Stomach (tissue), 9 donors: ENCODE measurements around the gene TTF2. TPM values are rescaled to one million over a fixed set of nuclear protein-coding genes. Genes with fewer than 3 reads are reported as not detected.
"Not testable (repeated sequence)": the region's sequence is repeated elsewhere in the genome, so short reads cannot be mapped to it uniquely, and the experiment has no call there.

Experiments used
- DNase-seq, 2 donors: peaks; one replicate each; pipeline versions ENCODE4 v3.0.0 to v3.0.0-alpha.2; 2013 to 2019
- H3K27ac ChIP-seq, 5 donors: fragments of 200-600 bp in 4 of 5; sonication (generic) in 4 of 5; one replicate each; pipeline ENCODE4 v1.5.1; 2013 to 2019; ENCODE audit warnings: mild to moderate bottlenecking in 1 of 5, moderate library complexity in 1 of 5
- H3K27me3 ChIP-seq, 3 donors: fragments of 200-600 bp; sonication (generic); one replicate each; pipeline ENCODE4 v1.5.1; 2017 to 2019; ENCODE audit warnings: mixed run types in 1 of 3
- H3K36me3 ChIP-seq, 4 donors: fragments of 200-600 bp; sonication (generic); 1 replicate in 3 of 4; 2 replicates in 1 of 4; pipeline ENCODE4 v1.5.1; 2016 to 2019
- H3K4me1 ChIP-seq, 4 donors: fragments of 200-600 bp; sonication (generic); one replicate each; pipeline ENCODE4 v1.5.1; 2016 to 2019
- H3K4me3 ChIP-seq, 4 donors: fragments of 200-600 bp; sonication (generic) in 3 of 4; one replicate each; pipeline ENCODE4 v1.5.1; 2016 to 2019; ENCODE audit warnings: mild to moderate bottlenecking in 1 of 4
- H3K9me3 ChIP-seq, 4 donors: fragments of 200-600 bp; sonication (generic); one replicate each; pipeline ENCODE4 v1.5.1; 2016 to 2019
- CTCF ChIP-seq, 7 experiments: fragments of 450-650 bp in 4 of 7; fragments of 200-600 bp in 3 of 7; sonication (generic) in 3 of 7; IDR thresholded peaks; one replicate each; pipeline ENCODE4 v1.5.1; 2016 to 2019; ENCODE audit warnings: antibody characterized with exemption in 7 of 7, control low read depth in 2 of 7, mild to moderate bottlenecking in 1 of 7
- EP300 ChIP-seq: sonication (generic); formaldehyde crosslinking; IDR thresholded peaks from one replicate; pipeline ENCODE4 v1.6.1; 2017; ENCODE audit warnings: antibody characterized with exemption
- POLR2A ChIP-seq, 4 donors: fragments of 450-650 bp; IDR thresholded peaks; one replicate each; pipeline ENCODE4 v1.6.1; 2016; ENCODE audit warnings: antibody characterized with exemption in 4 of 4, control low read depth in 2 of 4, mild to moderate bottlenecking in 1 of 4, moderate library complexity in 1 of 4
- POLR2AphosphoS5 ChIP-seq, 3 donors: sonication (generic); formaldehyde crosslinking; IDR thresholded peaks; one replicate each; pipeline ENCODE4 v1.6.1; 2016; ENCODE audit warnings: antibody characterized with exemption in 3 of 3
- WGBS, 5 donors: extraction: QIAGEN DNeasy Blood & Tissue Kit in 3 of 5; methylation state at CpG; one replicate each; pipeline versions ENCODE4 v1.1.5 to v1.1.7; 2013 to 2018; 5-methylcytosine and 5-hydroxymethylcytosine counted together
- intact Hi-C: fragments of 100-400 bp; cut with DNase I; formaldehyde crosslinking; loops from one replicate; pipeline ENCODE4 v1.15.1; 2023; ENCODE audit warnings: low total_unique reads
- polyA plus RNA-seq, 3 donors: library from polyadenylated mRNA; stranded (reverse); fragments of 200-250 nt; gene quantifications; one replicate each; pipeline ENCODE4 v1.2.3, GENCODE V29; 2013
- total RNA-seq, 5 donors: library from RNA; depleted of rRNA; stranded (reverse); fragments of >200 nt; gene quantifications; one replicate each; pipeline versions ENCODE4 v1.1.0 to v1.2.3, GENCODE V29; 2014 to 2016
- donor health status: healthy with polysubstance abuse.
- donor health status: Bipolar disorder and iron deficiency.
- donor health status: healthy.

Gene TTF2
- total and polyA plus RNA-seq, 8 donors: 1.7 to 58.7 (median 10.7) TPM

DNA sequence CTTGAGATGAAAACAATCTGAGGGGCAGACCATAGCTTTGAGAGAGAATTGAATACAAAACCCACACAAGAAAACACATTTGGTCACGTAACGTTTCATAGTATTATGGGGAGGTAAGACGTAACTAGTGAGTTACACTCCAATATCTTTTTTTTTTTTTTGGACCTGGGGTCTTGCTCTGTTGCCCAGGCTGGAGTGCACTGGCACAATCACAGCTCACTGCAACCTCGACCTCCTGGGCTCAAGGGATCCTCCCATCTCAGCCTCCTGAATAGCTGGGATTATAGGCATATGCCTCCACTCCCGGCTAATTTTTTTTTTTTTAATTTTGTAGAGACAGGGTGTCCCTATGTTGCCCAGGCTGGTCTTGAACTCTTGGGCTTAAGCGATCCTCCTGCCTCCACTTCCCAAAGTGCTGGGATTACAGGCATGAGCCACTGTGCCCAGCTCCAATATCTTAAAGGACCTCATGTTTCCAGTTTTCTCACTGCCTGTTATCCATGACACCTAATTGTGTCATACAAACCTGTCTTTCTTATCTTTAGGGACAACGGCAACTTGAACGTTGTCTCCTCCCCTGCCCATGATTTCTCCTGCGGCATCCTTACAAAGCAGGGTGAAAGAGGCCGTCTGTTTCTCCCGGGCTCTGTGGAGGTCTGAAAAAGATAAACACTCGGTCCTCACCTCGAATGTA is 56.1 kb downstream of the TTF2 start:
- TF ChIP-seq POLR2AphosphoS5 (IDR thresholded peaks at IDR 0.05): no peak
- no peak for TF ChIP-seq EP300
- no peak for TF ChIP-seq CTCF (IDR thresholded peaks at IDR 0.05)
- intact Hi-C loops: no loop called here
- no peak overlapping the region for H3K27ac ChIP-seq

GRCh38 chr1:117116784-117117130 is 56.6 kb downstream of the TTF2 start:
- intact Hi-C loops: no loop called here
- no peak for DNase-seq
- 71 to 87% (median 84%) methylated on average over 3 of the region's 3 CpGs for whole genome bisulfite sequencing, 5 donors
- H3K4me1 ChIP-seq: peaks cover 0 to 20% (median 20%) of the 10 kb centered on the region in 4 donors
- H3K4me3 ChIP-seq: no peak overlapping the region
- H3K36me3 ChIP-seq: peaks cover 0 to 40% (median 35%) of the 10 kb centered on the region in 4 donors
- no peaks in the 10 kb centered on the region for H3K9me3 ChIP-seq
- TF ChIP-seq CTCF (IDR thresholded peaks at IDR 0.05): no peak
- H3K27ac ChIP-seq: no peak overlapping the region
- H3K27me3 ChIP-seq: no peaks in the 10 kb centered on the region

More for the DNA sequence above, 56.1 kb downstream of the TTF2 start:
- Histone ChIP-seq H3K4me3 (no peak overlapping the region), H3K4me1 (peaks cover 0 to 20% (median 18%) of the 10 kb centered on the region in 4 donors), H3K36me3 (peaks cover 0 to 45% (median 38%) of the 10 kb centered on the region in 4 donors), H3K9me3 (no peaks in the 10 kb centered on the region), H3K27me3 (no peaks in the 10 kb centered on the region)
- DNase-seq: no peak
- WGBS, 5 donors: 80 to 87% (median 82%) methylated on average over 13 of the region's 13 CpGs

- Histone ChIP-seq H3K4me1 (peaks cover 5 to 27% (median 25%) of the 10 kb centered on the region in 4 donors), H3K9me3 (no peaks in the 10 kb centered on the region), H3K36me3 (peaks cover 0 to 30% (median 26%) of the 10 kb centered on the region in 4 donors), H3K4me3 (no peak overlapping the region), H3K27me3 (no peaks in the 10 kb centered on the region), H3K27ac (no peak overlapping the region)
- TF ChIP-seq POLR2AphosphoS5 (IDR thresholded peaks at IDR 0.05) (no peak), CTCF (IDR thresholded peaks at IDR 0.05) (no peak), POLR2A (IDR thresholded peaks at IDR 0.05) (no peak), EP300 (no peak)
- intact Hi-C loops: no loop called here
- WGBS, 5 donors: 65 to 93% (median 79%) methylated on average over 2 of the region's 2 CpGs
- DNase-seq: no peak
Observed at GRCh38 chr1:117117697-117118096, 57.6 kb downstream of the TTF2 start.

GRCh38 chr1:117118137-117118536 is 58.0 kb downstream of the TTF2 start:
- intact Hi-C loops: no loop called here
- 69 to 76% (median 74%) methylated on average over 12 of the region's 12 CpGs for WGBS, 5 donors
- H3K27me3 ChIP-seq: no peaks in the 10 kb centered on the region
- no peaks in the 10 kb centered on the region for H3K9me3 ChIP-seq
- H3K27ac ChIP-seq: no peak overlapping the region
- peaks cover 0 to 26% (median 22%) of the 10 kb centered on the region in 4 donors for H3K36me3 ChIP-seq
- H3K4me1 ChIP-seq: peaks cover 5 to 28% (median 25%) of the 10 kb centered on the region in 4 donors
- H3K4me3 ChIP-seq: no peak overlapping the region
- TF ChIP-seq POLR2AphosphoS5 (IDR thresholded peaks at IDR 0.05) (no peak), CTCF (IDR thresholded peaks at IDR 0.05) (no peak), EP300 (no peak), POLR2A (IDR thresholded peaks at IDR 0.05) (no peak)
- DNase-seq: peak in 1 of 2 donors; percentile 32

GRCh38 chr1:117119144-117119543 is 59.0 kb downstream of the TTF2 start:
- DNase-seq, H3K27ac ChIP-seq, H3K4me3 ChIP-seq, H3K27me3 ChIP-seq, intact Hi-C loops, H3K9me3 ChIP-seq: not testable (repeated sequence)
- H3K36me3 ChIP-seq: peaks cover 0 to 16% (median 13%) of the 10 kb centered on the region in 4 donors
- 92 to 98% (median 96%) methylated on average over 9 to 10 of the region's 10 CpGs for WGBS, 5 donors
- peaks cover 5 to 28% (median 25%) of the 10 kb centered on the region in 4 donors for H3K4me1 ChIP-seq
